ENCODE data around the gene PARP14.
"Not testable (repeated sequence)": the region's sequence is repeated elsewhere in the genome, so short reads cannot be mapped to it uniquely, and the experiment has no call there.

PARP14 gene

GRCh38 chr3:122680475-122681283 is at the start of gene PARP14:
Gene PARP14, plus strand, starts transcription at chr3:122680839. Its CDS starts 45 bp downstream, at chr3:122680884.
- in situ Hi-C loops (cut with MboI; ENCODE audit: low sequenced_read_pairs), result no loop called here

- in situ Hi-C loops (cut with MboI; ENCODE audit: low sequenced_read_pairs), result no loop called here
These were observed 44.9 kb upstream of the PARP14 start for GRCh38 chr3:122635789-122636188.

GRCh38 chr3:122636697-122637096 is 43.9 kb upstream of the PARP14 start:
- in situ Hi-C loops (cut with MboI; ENCODE audit: low sequenced_read_pairs), result no loop called here

GRCh38 chr3:122640437-122640999 is 40.1 kb upstream of the PARP14 start:
- in situ Hi-C loops (cut with MboI; ENCODE audit: low sequenced_read_pairs), result no loop called here

GRCh38 chr3:122642935-122643334 is 37.7 kb upstream of the PARP14 start:
- in situ Hi-C loops (cut with MboI; ENCODE audit: low sequenced_read_pairs), result no loop called here

GRCh38 chr3:122646146-122646988 is 34.3 kb upstream of the PARP14 start:
- in situ Hi-C loops (cut with MboI; ENCODE audit: low sequenced_read_pairs), result no loop called here

GRCh38 chr3:122651233-122651907 is 29.3 kb upstream of the PARP14 start:
- in situ Hi-C loops (cut with MboI; ENCODE audit: low sequenced_read_pairs), result not testable (repeated sequence)

- in situ Hi-C loops (cut with MboI; ENCODE audit: low sequenced_read_pairs), result not testable (repeated sequence)
These were observed 28.7 kb upstream of the PARP14 start for GRCh38 chr3:122651962-122652361.

- in situ Hi-C loops (cut with MboI; ENCODE audit: low sequenced_read_pairs), result not testable (repeated sequence)
These were observed 22.3 kb upstream of the PARP14 start for GRCh38 chr3:122658336-122658735.

GRCh38 chr3:122660297-122660974 is 20.2 kb upstream of the PARP14 start:
- in situ Hi-C loops (cut with MboI; ENCODE audit: low sequenced_read_pairs), result no loop called here

GRCh38 chr3:122661633-122662032 is 19.0 kb upstream of the PARP14 start:
- in situ Hi-C loops (cut with MboI; ENCODE audit: low sequenced_read_pairs), result no loop called here

GRCh38 chr3:122662505-122662904 is 18.1 kb upstream of the PARP14 start:
- in situ Hi-C loops (cut with MboI; ENCODE audit: low sequenced_read_pairs), result no loop called here

- in situ Hi-C loops (cut with MboI; ENCODE audit: low sequenced_read_pairs), result no loop called here
These were observed 15.3 kb upstream of the PARP14 start for GRCh38 chr3:122665226-122665786.

GRCh38 chr3:122665881-122666280 is 14.8 kb upstream of the PARP14 start:
- in situ Hi-C loops (cut with MboI; ENCODE audit: low sequenced_read_pairs), result no loop called here

- in situ Hi-C loops (cut with MboI; ENCODE audit: low sequenced_read_pairs), result no loop called here
These were observed 11.5 kb upstream of the PARP14 start for GRCh38 chr3:122668930-122669730.

- in situ Hi-C loops (cut with MboI; ENCODE audit: low sequenced_read_pairs), result no loop called here
These were observed 9.1 kb upstream of the PARP14 start for GRCh38 chr3:122671553-122671952.

GRCh38 chr3:122674339-122674738 is 6.3 kb upstream of the PARP14 start:
- in situ Hi-C loops (cut with MboI; ENCODE audit: low sequenced_read_pairs), result no loop called here

GRCh38 chr3:122676759-122677158 is 3.9 kb upstream of the PARP14 start:
- in situ Hi-C loops (cut with MboI; ENCODE audit: low sequenced_read_pairs), result no loop called here

GRCh38 chr3:122677216-122677615 is 3.4 kb upstream of the PARP14 start:
- in situ Hi-C loops (cut with MboI; ENCODE audit: low sequenced_read_pairs), result no loop called here

All from hTERT RPE-1 (cell line).